A549 (cell line): ENCODE measurements around the gene STARD3NL. TPM values are rescaled to one million over a fixed set of nuclear protein-coding genes. Genes with fewer than 3 reads are reported as not detected.

Source experiments
- ATAC-seq, 2 experiments: fragments of 200-7000 bp in 1 of 2; fragments of >200 bp in 1 of 2; cut with Nextera tagmentation in 1 of 2; cut with Tn5 transposase in 1 of 2; 3 replicates each; pipeline versions ENCODE4 v1.8.0 to v1.9.1; 2018 to 2020; ENCODE audit warnings: mild to moderate bottlenecking in 1 of 2, moderate library complexity in 1 of 2
- CTCF ChIA-PET: fragments of 300-600 bp; sonication (Branson Sonifier 250); formaldehyde crosslinking; extraction: SDS; loops from one replicate; lab custom pipeline; 2021; ENCODE audit warnings: antibody characterized with exemption, inconsistent platforms; lab: Yijun Ruan, JAX
- POLR2A ChIA-PET: fragments of 350-600 bp; formaldehyde crosslinking; extraction: SDS; loops from one replicate; lab custom pipeline; 2021; ENCODE audit warnings: antibody characterized with exemption, inconsistent platforms; lab: Yijun Ruan, JAX
- DNase-seq, 2 experiments: peaks; one replicate each; pipeline versions ENCODE4 v3.0.0 to v3.0.0-alpha.2; 2011 to 2016; ENCODE audit warnings: low read depth in 1 of 2, low spot score in 1 of 2
- FAIRE-seq: peaks from 2 replicates; lab custom pipeline; 2011; peaks lifted over from hg19 to GRCh38; lab: Jason Lieb, UNC
- H3K27ac ChIP-seq, 2 experiments: fragments of >200 bp; sonication (Bioruptor Twin); formaldehyde crosslinking; 3 replicates each; pipeline ENCODE4 v1.5.1; 2016 to 2017
- H3K4me1 ChIP-seq: fragments of >200 bp; sonication (Bioruptor Twin); formaldehyde crosslinking; 3 replicates; pipeline ENCODE4 v1.6.1; 2016
- H3K4me2 ChIP-seq: fragments of >200 bp; sonication (Bioruptor Twin); formaldehyde crosslinking; 3 replicates; pipeline ENCODE4 v1.6.1; 2016
- H3K4me3 ChIP-seq: fragments of >200 bp; sonication (Bioruptor Twin); formaldehyde crosslinking; 3 replicates; pipeline ENCODE4 v1.5.1; 2016
- H3K9me3 ChIP-seq: fragments of >200 bp; sonication (Bioruptor Twin); formaldehyde crosslinking; 3 replicates; pipeline ENCODE4 v1.6.1; 2016
- CBX8 ChIP-seq: fragments of 200-600 bp; sonication (generic); IDR thresholded peaks from 2 replicates; pipeline ENCODE4 v1.6.1; 2016
- CEBPB ChIP-seq, 2 experiments: fragments of >200 bp in 1 of 2; sonication (Bioruptor Twin) in 1 of 2; formaldehyde crosslinking in 1 of 2; IDR thresholded peaks; 2 replicates each; pipeline ENCODE4 v1.6.1; 2012 to 2016
- CHD2 ChIP-seq: fragments of 150-350 bp; IDR thresholded peaks from 2 replicates; pipeline ENCODE4 v1.6.1; 2014; ENCODE audit warnings: low read length; ENCODE audit not compliant: partially characterized antibody
- EHF ChIP-seq: fragments of 250-450 bp; sonication (Bioruptor Pico); IDR thresholded peaks from 2 replicates; pipeline ENCODE4 v1.5.0; 2020; ENCODE audit warnings: mild to moderate bottlenecking
- EHMT2 ChIP-seq: fragments of 200-600 bp; sonication (generic); IDR thresholded peaks from 2 replicates; pipeline ENCODE4 v1.6.1; 2016; ENCODE audit warnings: antibody characterized with exemption, low read depth, mild to moderate bottlenecking, moderate library complexity
- EP300 ChIP-seq, 2 experiments: fragments of >200 bp; sonication (Bioruptor Twin); formaldehyde crosslinking; IDR thresholded peaks; 2 replicates in 1 of 2; 3 replicates in 1 of 2; pipeline ENCODE4 v1.6.1; 2016 to 2017
- FOSL2 ChIP-seq, 2 experiments: fragments of 450-650 bp in 1 of 2; fragments of >200 bp in 1 of 2; sonication (Bioruptor Twin) in 1 of 2; formaldehyde crosslinking; IDR thresholded peaks; 2 replicates each; pipeline versions ENCODE4 v1.5.0 to v1.6.1; 2016 to 2020; ENCODE audit warnings: mild to moderate bottlenecking in 1 of 2, moderate library complexity in 1 of 2
- HOXA7 ChIP-seq: fragments of 250-450 bp; sonication (Bioruptor Pico); IDR thresholded peaks from 2 replicates; pipeline ENCODE4 v1.5.0; 2020; ENCODE audit warnings: mild to moderate bottlenecking, moderate library complexity
- HOXB5 ChIP-seq: fragments of 250-450 bp; sonication (Bioruptor Pico); IDR thresholded peaks from 2 replicates; pipeline ENCODE4 v1.5.0; 2020; ENCODE audit warnings: mild to moderate bottlenecking, moderate library complexity
- JUN ChIP-seq, 2 experiments: fragments of >200 bp; sonication (Bioruptor Twin); formaldehyde crosslinking; IDR thresholded peaks; 2 replicates in 1 of 2; 3 replicates in 1 of 2; pipeline ENCODE4 v1.6.1; 2016 to 2017
- KDM5A ChIP-seq: fragments of 200-600 bp; sonication (generic); IDR thresholded peaks from 2 replicates; pipeline ENCODE4 v1.6.1; 2016; ENCODE audit warnings: antibody characterized with exemption, mild to moderate bottlenecking
- MAFK ChIP-seq: fragments of 450-650 bp; IDR thresholded peaks from 2 replicates; pipeline ENCODE4 v1.6.1; 2014; ENCODE audit not compliant: partially characterized antibody
- MAZ ChIP-seq: fragments of 150-350 bp; IDR thresholded peaks from 2 replicates; pipeline ENCODE4 v1.6.1; 2014; ENCODE audit warnings: antibody characterized with exemption, low read depth, low read length, borderline replicate concordance
- POLR2A ChIP-seq: IDR thresholded peaks from 2 replicates; pipeline ENCODE4 v1.6.1; 2012; ENCODE audit warnings: mild to moderate bottlenecking, low read length
- RAD21 ChIP-seq, 2 experiments: fragments of >200 bp in 1 of 2; sonication (Bioruptor Twin) in 1 of 2; formaldehyde crosslinking in 1 of 2; IDR thresholded peaks in 1 of 2; conservative IDR thresholded peaks in 1 of 2; 2 replicates in 1 of 2; 3 replicates in 1 of 2; pipeline ENCODE4 v1.6.1; 2012 to 2018; ENCODE audit warnings: inconsistent platforms in 1 of 2
- RCOR1 ChIP-seq: fragments of 150-350 bp; IDR thresholded peaks from 2 replicates; pipeline ENCODE4 v1.6.1; 2014; ENCODE audit warnings: antibody characterized with exemption, low read length, low read depth
- RFX5 ChIP-seq: fragments of 450-650 bp; IDR thresholded peaks from 2 replicates; pipeline ENCODE4 v1.7.1; 2014; ENCODE audit warnings: antibody characterized with exemption, mild to moderate bottlenecking, moderate library complexity
- RNF2 ChIP-seq: fragments of 200-600 bp; sonication (generic); IDR thresholded peaks from 2 replicates; pipeline ENCODE4 v1.6.1; 2016; ENCODE audit warnings: low read depth, mild to moderate bottlenecking, antibody characterized with exemption, moderate library complexity, borderline replicate concordance
- SMC3 ChIP-seq: fragments of >200 bp; sonication (Bioruptor Twin); formaldehyde crosslinking; IDR thresholded peaks from 3 replicates; pipeline ENCODE4 v1.6.1; 2018; ENCODE audit warnings: inconsistent platforms
- ZFP36 ChIP-seq: fragments of 450-650 bp; IDR thresholded peaks from 2 replicates; pipeline ENCODE4 v1.6.1; 2014; ENCODE audit warnings: borderline replicate concordance; ENCODE audit not compliant: partially characterized antibody
- ZSCAN20 ChIP-seq: fragments of 250-450 bp; sonication (Bioruptor Pico); IDR thresholded peaks from 2 replicates; pipeline ENCODE4 v1.8.0; 2022; ENCODE audit warnings: mild to moderate bottlenecking, moderate library complexity
- WGBS: methylation state at CpG from one replicate; pipeline ENCODE4 v1.1.6; 2017; ENCODE audit errors: missing lambda C conversion rate; 5-methylcytosine and 5-hydroxymethylcytosine counted together
- polyA plus RNA-seq, 4 experiments: library from polyadenylated mRNA; depleted of rRNA in 3 of 4; stranded (reverse); fragments of >200 nt; fragmentation: RNase III in 1 of 4; extraction: RNeasy Plus Mini Kit Qiagen cat#74134 plus additional on column Dnase treatment in 1 of 4; gene quantifications; 2 replicates in 3 of 4; 3 replicates in 1 of 4; pipeline ENCODE4 v1.2.3, GENCODE V29; 2011 to 2017
- TF ChIP-seq, protein P1 (sequence below): IDR thresholded peaks from 2 replicates; pipeline ENCODE4 v1.6.1; 2012
- TF ChIP-seq, protein P2 (sequence below): fragments of 200-600 bp; sonication (generic); IDR thresholded peaks from 2 replicates; pipeline ENCODE4 v1.6.1; 2016; ENCODE audit warnings: antibody characterized with exemption, mild to moderate bottlenecking, moderate library complexity

Gene STARD3NL
- polyA plus RNA-seq, 2 of the 4 experiments (the other 2 are of a cell fraction): 57.9 to 104 TPM

DNA sequence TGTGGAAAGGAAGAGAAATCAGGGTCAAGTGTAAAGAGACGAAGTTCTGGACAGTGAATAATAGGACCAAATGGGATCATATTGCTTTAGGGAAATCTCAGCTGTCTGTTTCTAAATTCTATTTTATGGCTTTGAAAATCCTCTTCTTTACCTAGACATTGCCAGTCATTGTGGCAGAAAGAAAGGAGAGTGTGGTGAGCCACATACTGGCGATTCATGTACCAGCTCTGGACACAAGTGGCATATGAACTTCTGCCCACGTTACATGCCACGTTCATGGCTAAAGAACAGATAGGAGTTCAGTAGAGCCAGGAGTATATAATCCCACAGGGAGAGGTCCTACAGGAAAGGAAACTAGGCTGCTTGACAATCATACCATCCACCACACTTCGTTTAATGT lies 28.0 kb downstream of the STARD3NL start:
- no peaks in the 10 kb centered on the region for H3K4me1 ChIP-seq
- CTCF ChIA-PET: interaction anchor here (2.2 to 2.3 kb wide), 2 partner anchors 10 to 304 kb away, joined by 5 to 12 read pairs; no protein-coding TSS in a partner anchor
- no peak overlapping the region for H3K4me2 ChIP-seq
- H3K9me3 ChIP-seq: no peaks in the 10 kb centered on the region
- DNase-seq: no peak
- no peak for FAIRE-seq
- H3K4me3 ChIP-seq: no peak overlapping the region
- TF ChIP-seq, protein P1, sequence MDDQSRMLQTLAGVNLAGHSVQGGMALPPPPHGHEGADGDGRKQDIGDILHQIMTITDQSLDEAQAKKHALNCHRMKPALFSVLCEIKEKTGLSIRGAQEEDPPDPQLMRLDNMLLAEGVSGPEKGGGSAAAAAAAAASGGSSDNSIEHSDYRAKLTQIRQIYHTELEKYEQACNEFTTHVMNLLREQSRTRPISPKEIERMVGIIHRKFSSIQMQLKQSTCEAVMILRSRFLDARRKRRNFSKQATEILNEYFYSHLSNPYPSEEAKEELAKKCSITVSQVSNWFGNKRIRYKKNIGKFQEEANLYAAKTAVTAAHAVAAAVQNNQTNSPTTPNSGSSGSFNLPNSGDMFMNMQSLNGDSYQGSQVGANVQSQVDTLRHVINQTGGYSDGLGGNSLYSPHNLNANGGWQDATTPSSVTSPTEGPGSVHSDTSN: no peak
- TF ChIP-seq EHF (CRISPR knock-in tag) (no peak), POLR2A (no peak), ZFP36 (no peak), CEBPB (IDR thresholded peaks at IDR 0.05) (no peak), MAZ (no peak)
- POLR2A ChIA-PET: no interaction called here
- WGBS: 87% methylated on average over 5 of the region's 5 CpGs
- no peak overlapping the region for H3K27ac ChIP-seq
- no peak for ATAC-seq

DNA sequence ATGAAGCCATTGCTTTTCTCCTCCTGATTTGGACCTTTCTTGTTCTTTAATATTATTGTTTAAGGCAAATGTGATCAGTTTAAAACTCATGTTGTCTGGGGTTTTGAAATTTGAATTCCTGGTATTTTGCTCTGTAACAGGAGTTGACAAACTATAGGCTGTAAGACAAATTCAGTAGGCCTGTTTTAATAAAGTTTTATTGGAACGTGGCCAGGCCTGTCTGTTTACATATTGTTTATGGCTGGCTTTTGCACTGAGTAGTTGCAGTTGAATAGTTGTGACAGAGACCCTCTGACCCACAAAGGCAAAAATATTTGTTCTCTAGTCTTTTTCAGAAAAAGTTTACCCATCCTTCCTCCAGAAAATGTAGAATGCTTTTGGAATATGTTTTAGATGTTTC lies 29.8 kb downstream of the STARD3NL start:
- ChIA-PET POLR2A (no interaction called here), CTCF (interaction anchor here (2.2 kb wide), 1 partner anchor 8 kb away, joined by 12 read pairs; no protein-coding TSS in a partner anchor)
- Histone ChIP-seq H3K4me1 (no peaks in the 10 kb centered on the region), H3K9me3 (no peaks in the 10 kb centered on the region), H3K4me3 (no peak overlapping the region), H3K4me2 (no peak overlapping the region), H3K27ac (no peak overlapping the region)
- FAIRE-seq (no peak), DNase-seq (no peak), ATAC-seq (no peak)
- no peak for TF ChIP-seq ZSCAN20 (CRISPR knock-in tag)
- no peak for TF ChIP-seq POLR2A
- no peak for TF ChIP-seq FOSL2 (IDR thresholded peaks at IDR 0.05)
- TF ChIP-seq FOSL2 (CRISPR knock-in tag; IDR thresholded peaks at IDR 0.05): no peak
- TF ChIP-seq EHMT2: no peak
- no peak for TF ChIP-seq HOXB5 (CRISPR knock-in tag)
- no peak for TF ChIP-seq RFX5
- no peak for TF ChIP-seq CHD2
- no peak for TF ChIP-seq KDM5A
- no peak for TF ChIP-seq SMC3
- no peak for TF ChIP-seq HOXA7 (CRISPR knock-in tag)
- 58% methylated on average over 1 of the region's 1 CpG for WGBS

DNA sequence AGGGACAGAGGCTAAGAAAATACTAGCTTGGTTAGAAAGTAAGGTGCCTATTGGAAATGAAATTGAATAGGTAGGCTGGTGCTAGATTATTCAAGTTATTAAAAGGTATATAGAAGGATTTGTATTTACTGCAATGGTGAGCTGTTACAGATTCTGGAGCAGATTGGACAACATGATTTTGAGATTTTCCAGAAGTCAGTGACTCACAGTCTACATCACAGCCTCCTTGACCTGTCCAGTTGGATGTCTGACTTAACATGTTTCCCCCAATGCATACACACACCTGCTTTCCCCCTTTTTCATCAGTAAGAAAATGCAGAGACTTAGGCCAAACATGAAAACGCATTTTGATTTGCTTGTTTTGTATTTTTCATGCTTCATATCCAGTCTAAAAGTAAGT lies 33.4 kb downstream of the STARD3NL start:
- TF ChIP-seq POLR2A (no peak), CBX8 (no peak), JUN (IDR thresholded peaks at IDR 0.05) (no peak), RAD21 (conservative IDR thresholded peaks at IDR 0.05 in 1 of 2, IDR thresholded peaks at IDR 0.05 in 1 of 2) (no peak), EP300 (IDR thresholded peaks at IDR 0.05) (no peak), SMC3 (no peak), MAFK (no peak), RCOR1 (no peak)
- no peak overlapping the region for H3K4me3 ChIP-seq
- no peak overlapping the region for H3K27ac ChIP-seq
- FAIRE-seq (no peak), DNase-seq (no peak), ATAC-seq (no peak)
- H3K4me1 ChIP-seq: peaks cover 21% of the 10 kb centered on the region
- ChIA-PET CTCF (interaction anchor here (0.7 to 5.3 kb wide), 5 partner anchors 11 to 310 kb away, joined by 3 to 29 read pairs (median 4); no protein-coding TSS in a partner anchor), POLR2A (no interaction called here)
- H3K9me3 ChIP-seq: no peaks in the 10 kb centered on the region
- 88% methylated on average over 1 of the region's 1 CpG for WGBS
- H3K4me2 ChIP-seq: no peak overlapping the region

DNA sequence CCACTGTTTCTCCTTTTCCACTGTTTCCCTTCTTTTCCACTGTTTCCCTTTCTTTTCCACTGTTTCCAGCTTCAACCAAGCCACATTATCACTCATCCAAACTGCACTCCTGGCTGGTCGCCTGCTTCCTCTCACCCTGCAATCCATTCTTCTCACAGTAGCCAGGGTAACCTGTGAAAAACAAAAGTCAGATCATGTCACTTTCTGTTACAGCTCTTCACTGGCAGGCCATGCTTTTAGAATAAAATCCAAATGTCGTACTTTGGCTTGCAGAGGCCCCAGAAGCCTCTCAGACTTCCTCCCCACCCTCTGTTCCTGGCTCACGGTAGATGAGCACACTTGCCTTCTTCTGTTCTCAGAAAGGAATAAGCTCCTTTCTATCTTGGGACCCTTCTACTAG lies 33.9 kb downstream of the STARD3NL start:
- Histone ChIP-seq H3K4me3 (no peak overlapping the region), H3K4me2 (no peak overlapping the region), H3K9me3 (no peaks in the 10 kb centered on the region), H3K4me1 (peaks cover 21% of the 10 kb centered on the region), H3K27ac (no peak overlapping the region)
- 86% methylated on average over 3 of the region's 3 CpGs for WGBS
- no peak for DNase-seq
- no peak for FAIRE-seq
- CTCF ChIA-PET: interaction anchor here (0.7 to 5.3 kb wide), 6 partner anchors 10 to 310 kb away, joined by 3 to 29 read pairs (median 4); no protein-coding TSS in a partner anchor
- TF ChIP-seq JUN (IDR thresholded peaks at IDR 0.05): no peak
- TF ChIP-seq, protein P2, sequence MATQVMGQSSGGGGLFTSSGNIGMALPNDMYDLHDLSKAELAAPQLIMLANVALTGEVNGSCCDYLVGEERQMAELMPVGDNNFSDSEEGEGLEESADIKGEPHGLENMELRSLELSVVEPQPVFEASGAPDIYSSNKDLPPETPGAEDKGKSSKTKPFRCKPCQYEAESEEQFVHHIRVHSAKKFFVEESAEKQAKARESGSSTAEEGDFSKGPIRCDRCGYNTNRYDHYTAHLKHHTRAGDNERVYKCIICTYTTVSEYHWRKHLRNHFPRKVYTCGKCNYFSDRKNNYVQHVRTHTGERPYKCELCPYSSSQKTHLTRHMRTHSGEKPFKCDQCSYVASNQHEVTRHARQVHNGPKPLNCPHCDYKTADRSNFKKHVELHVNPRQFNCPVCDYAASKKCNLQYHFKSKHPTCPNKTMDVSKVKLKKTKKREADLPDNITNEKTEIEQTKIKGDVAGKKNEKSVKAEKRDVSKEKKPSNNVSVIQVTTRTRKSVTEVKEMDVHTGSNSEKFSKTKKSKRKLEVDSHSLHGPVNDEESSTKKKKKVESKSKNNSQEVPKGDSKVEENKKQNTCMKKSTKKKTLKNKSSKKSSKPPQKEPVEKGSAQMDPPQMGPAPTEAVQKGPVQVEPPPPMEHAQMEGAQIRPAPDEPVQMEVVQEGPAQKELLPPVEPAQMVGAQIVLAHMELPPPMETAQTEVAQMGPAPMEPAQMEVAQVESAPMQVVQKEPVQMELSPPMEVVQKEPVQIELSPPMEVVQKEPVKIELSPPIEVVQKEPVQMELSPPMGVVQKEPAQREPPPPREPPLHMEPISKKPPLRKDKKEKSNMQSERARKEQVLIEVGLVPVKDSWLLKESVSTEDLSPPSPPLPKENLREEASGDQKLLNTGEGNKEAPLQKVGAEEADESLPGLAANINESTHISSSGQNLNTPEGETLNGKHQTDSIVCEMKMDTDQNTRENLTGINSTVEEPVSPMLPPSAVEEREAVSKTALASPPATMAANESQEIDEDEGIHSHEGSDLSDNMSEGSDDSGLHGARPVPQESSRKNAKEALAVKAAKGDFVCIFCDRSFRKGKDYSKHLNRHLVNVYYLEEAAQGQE: no peak
- no peak for TF ChIP-seq RNF2
- POLR2A ChIA-PET: no interaction called here
- no peak for ATAC-seq
